Endothelial cell of umbilical vein (primary cell): Measurements from ENCODE around the gene SP6. TPM values are rescaled to one million over a fixed set of nuclear protein-coding genes. Genes with fewer than 3 reads are reported as not detected.

Experiments
- BruUV-seq: library from RNA; stranded (reverse); fragments of 400-500 nt; replicated peaks from 2 replicates; lab custom pipeline; 2021; lab: Mats Ljungman, UMichigan
- CTCF ChIA-PET: fragments of 300-600, 350-600 bp; sonication (Branson Sonifier 250); formaldehyde crosslinking; loops from one replicate; lab custom pipeline; 2021; ENCODE audit warnings: antibody characterized with exemption, inconsistent platforms; lab: Charles Lee
- POLR2A ChIA-PET: fragments of 300-600, 350-600 bp; sonication (Branson Sonifier 250); formaldehyde crosslinking; loops from one replicate; lab custom pipeline; 2021; ENCODE audit warnings: antibody characterized with exemption, inconsistent platforms; lab: Charles Lee
- DNase-seq: peaks from one replicate; pipeline ENCODE4 v3.0.0-alpha.2; 2011; ENCODE audit warnings: low read depth, low spot score
- FAIRE-seq: peaks from 2 replicates; lab custom pipeline; 2011; peaks lifted over from hg19 to GRCh38; lab: Jason Lieb, UNC
- H2AFZ ChIP-seq: 2 replicates; pipeline ENCODE4 v1.6.0; 2012; ENCODE audit warnings: low read depth, low read length, control low read depth, inconsistent platforms
- H3K27ac ChIP-seq: 2 replicates; pipeline ENCODE4 v1.5.1; 2011; ENCODE audit warnings: low read depth, mild to moderate bottlenecking, control low read depth, low read length, moderate library complexity; ENCODE audit not compliant: insufficient read depth
- H3K27me3 ChIP-seq, 2 experiments: 2 replicates each; pipeline versions ENCODE4 v1.6.0 to v1.6.1; 2011; ENCODE audit warnings: low read length in 2 of 2, mixed read lengths in 1 of 2; ENCODE audit not compliant: control insufficient read depth in 2 of 2, insufficient read depth in 2 of 2
- H3K36me3 ChIP-seq, 2 experiments: 2 replicates in 1 of 2; 3 replicates in 1 of 2; pipeline ENCODE4 v1.5.1; 2011; ENCODE audit warnings: low read length in 2 of 2, mild to moderate bottlenecking in 1 of 2, moderate library complexity in 1 of 2; ENCODE audit not compliant: control insufficient read depth in 2 of 2, insufficient read depth in 2 of 2; ENCODE audit errors: extremely low read depth in 1 of 2
- H3K4me1 ChIP-seq: 3 replicates; pipeline ENCODE4 v1.5.1; 2011; ENCODE audit warnings: mild to moderate bottlenecking, low read length; ENCODE audit not compliant: control insufficient read depth, insufficient read depth; ENCODE audit errors: extremely low read depth
- H3K4me2 ChIP-seq: 2 replicates; pipeline ENCODE4 v1.6.1; 2011; ENCODE audit warnings: low read length, control low read depth, mixed read lengths; ENCODE audit not compliant: insufficient read depth
- H3K4me3 ChIP-seq, 3 experiments: fragments of 200-600 bp in 1 of 3; sonication (generic), shearing (Covaris generic) in 1 of 3; replicated peaks in 1 of 3; 2 replicates each; pipeline ENCODE4 v1.5.1; 2011 to 2016; ENCODE audit warnings: control low read depth in 3 of 3, low read length in 3 of 3, mild to moderate bottlenecking in 2 of 3, inconsistent platforms in 1 of 3, low read depth in 1 of 3, moderate library complexity in 1 of 3; ENCODE audit not compliant: insufficient read depth in 1 of 3
- H3K79me2 ChIP-seq: 2 replicates; pipeline ENCODE4 v1.6.0; 2012; ENCODE audit warnings: low read length, inconsistent platforms; ENCODE audit not compliant: control insufficient read depth, insufficient read depth
- H3K9ac ChIP-seq: replicated peaks from 2 replicates; pipeline ENCODE3; 2011; ENCODE audit warnings: low read length, control low read depth; ENCODE audit not compliant: insufficient read depth; ENCODE audit errors: extremely low read depth
- H3K9me1 ChIP-seq: replicated peaks from 3 replicates; pipeline ENCODE4 v1.6.0; 2011; ENCODE audit warnings: mild to moderate bottlenecking, low read length; ENCODE audit not compliant: control insufficient read depth, insufficient read depth; ENCODE audit errors: extremely low read depth
- H3K9me3 ChIP-seq: replicated peaks from 2 replicates; pipeline ENCODE4 v1.5.1; 2012; ENCODE audit warnings: low read length, inconsistent platforms; ENCODE audit not compliant: control insufficient read depth, insufficient read depth
- H4K20me1 ChIP-seq: replicated peaks from 2 replicates; pipeline ENCODE3; 2011; ENCODE audit warnings: mild to moderate bottlenecking, low read length; ENCODE audit not compliant: control insufficient read depth, insufficient read depth; ENCODE audit errors: extremely low read depth
- GATA2 ChIP-seq: IDR thresholded peaks from 2 replicates; pipeline ENCODE4 v1.7.0; 2011; ENCODE audit warnings: low read depth, mild to moderate bottlenecking, moderate library complexity, mixed read lengths, low read length; ENCODE audit not compliant: insufficient read length, insufficient read depth
- JUN ChIP-seq: IDR thresholded peaks from 2 replicates; pipeline ENCODE4 v1.6.1; 2011; ENCODE audit warnings: borderline replicate concordance, low read depth; ENCODE audit not compliant: insufficient read length, insufficient read depth
- POLR2A ChIP-seq: IDR thresholded peaks from 2 replicates; pipeline ENCODE4 v1.6.1; 2012; ENCODE audit warnings: low read depth, mild to moderate bottlenecking, control low read depth, low read length
- dilution Hi-C: fragments of 300-500 bp; cut with MboI; formaldehyde crosslinking; loops from one replicate; pipeline ENCODE4 v1.15.0; 2019; ENCODE audit warnings: low sequenced_read_pairs; ENCODE audit not compliant: extremely low pct_ligation_motif_present
- intact Hi-C: fragments of 100-400 bp; cut with micrococcal nuclease; formaldehyde crosslinking; loops from one replicate; pipeline ENCODE4 v1.10.0; 2022
- polyA plus RNA-seq, 4 experiments: library from polyadenylated mRNA; depleted of rRNA in 3 of 4; stranded (reverse) in 3 of 4; unstranded in 1 of 4; fragments of >200 nt; gene quantifications; 2 replicates each; pipeline versions ENCODE4 v1.2.1 to v1.2.3, GENCODE V29; 2011 to 2012; ENCODE audit warnings: missing spikeins in 1 of 4
- total RNA-seq: library from RNA; stranded (reverse); gene quantifications from 2 replicates; pipeline ENCODE4 v1.2.3, GENCODE V29; 2021

The SP6 gene
- total and polyA plus RNA-seq, 2 donors (not counting 3 experiments of a cell fraction or from before 2014, with no cell fraction given), result 0.11 to 1.3 TPM

GRCh38 chr17:47830396-47831002 is 20.5 kb downstream of the SP6 start:
- peaks cover 7 to 15% of the 10 kb centered on the region in 2 experiments for H3K36me3 ChIP-seq
- no peak for TF ChIP-seq JUN
- BruUV-seq, result no TSS peak
- H3K27ac ChIP-seq, result peak overlapping the region; percentile 45
- DNase-seq (no peak), FAIRE-seq (peak; percentile 64)
- H2AFZ ChIP-seq, result no peak overlapping the region
- no peaks in the 10 kb centered on the region for H3K9me1 ChIP-seq
- dilution Hi-C loops (no loop called here), intact Hi-C loops (loop anchor here (1.0 to 2.0 kb wide), 2 partner anchors 9 to 54 kb away; partner anchors contain the start of gene OSBPL7)
- POLR2A ChIA-PET, result interaction anchor here (1.2 kb wide), 2 partner anchors 9 to 10 kb away, joined by 3 to 5 read pairs; partner anchors contain the start of gene OSBPL7
- H3K9ac ChIP-seq, result peak overlapping the region; percentile 74
- peaks cover 14% of the 10 kb centered on the region for H3K79me2 ChIP-seq
- H3K4me1 ChIP-seq, result peaks cover 28% of the 10 kb centered on the region
- peak overlapping the region; percentile 58 to 78 (median 71) for H3K4me3 ChIP-seq
- peak overlapping the region; percentile 90 for H3K4me2 ChIP-seq
- H4K20me1 ChIP-seq, result no peaks in the 10 kb centered on the region
- no peaks in the 10 kb centered on the region for H3K9me3 ChIP-seq
- CTCF ChIA-PET, result interaction anchor here (1.4 to 1.7 kb wide), 2 partner anchors 53 to 166 kb away, joined by 3 to 4 read pairs; no protein-coding TSS in a partner anchor
- no peaks in the 10 kb centered on the region for H3K27me3 ChIP-seq

DNA sequence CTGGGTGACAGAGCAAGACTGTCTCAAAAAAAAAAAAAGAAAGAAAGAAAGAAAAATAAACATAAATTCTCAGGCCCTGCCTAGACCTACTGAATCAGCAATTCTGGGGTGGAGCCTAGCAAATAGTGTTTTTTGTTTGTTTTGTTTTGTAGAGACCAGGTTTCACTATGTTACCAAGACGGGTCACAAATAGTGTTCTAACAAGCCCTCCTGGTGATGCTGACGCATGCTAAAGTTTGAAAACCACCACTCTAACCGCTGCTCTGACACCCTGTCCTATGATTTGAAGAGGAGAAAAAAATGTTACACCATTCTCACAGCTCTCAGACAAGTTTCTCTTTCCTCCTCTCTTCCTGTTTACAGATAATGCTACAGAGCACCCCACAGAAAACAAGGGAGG is 21.1 kb downstream of the SP6 start:
- no peak overlapping the region for H3K9ac ChIP-seq
- dilution Hi-C loops, result no loop called here
- no TSS peak for BruUV-seq
- intact Hi-C loops, result loop anchor here (2.0 kb wide), 1 partner anchor 53 kb away; no protein-coding TSS in a partner anchor
- DNase-seq, result no peak
- no peak for FAIRE-seq
- H3K27me3 ChIP-seq, result no peaks in the 10 kb centered on the region
- H3K4me3 ChIP-seq, result no peak overlapping the region
- TF ChIP-seq GATA2 (no peak), JUN (no peak), POLR2A (no peak)
- POLR2A ChIA-PET, result interaction anchor here (0.7 kb wide), 1 partner anchor 180 kb away, joined by 4 read pairs; the partner anchor contains the start of gene KPNB1
- no peaks in the 10 kb centered on the region for H4K20me1 ChIP-seq
- H3K4me2 ChIP-seq, result no peak overlapping the region
- H3K36me3 ChIP-seq, result peaks cover 7 to 15% of the 10 kb centered on the region in 2 experiments
- H3K79me2 ChIP-seq, result peaks cover 14% of the 10 kb centered on the region
- no peaks in the 10 kb centered on the region for H3K9me3 ChIP-seq
- H2AFZ ChIP-seq, result no peak overlapping the region
- H3K4me1 ChIP-seq, result peaks cover 22% of the 10 kb centered on the region
- CTCF ChIA-PET, result no interaction called here
- H3K27ac ChIP-seq, result no peak overlapping the region
- no peaks in the 10 kb centered on the region for H3K9me1 ChIP-seq
